Neural progenitor cell (in vitro differentiated cells): ENCODE results near the gene CRIM1.

Source experiments
- EZH2 ChIP-seq: fragments of 200-600 bp; sonication (generic); IDR thresholded peaks from 2 replicates; pipeline ENCODE4 v1.6.1; 2017; ENCODE audit warnings: antibody characterized with exemption, mild to moderate bottlenecking, moderate library complexity
- EZH2phosphoT487 ChIP-seq: fragments of 200-600 bp; sonication (generic); IDR thresholded peaks from 2 replicates; pipeline ENCODE4 v1.6.1; 2017; ENCODE audit warnings: antibody characterized with exemption
- TF ChIP-seq, protein P1 (sequence below): fragments of 200-600 bp; sonication (generic); IDR thresholded peaks from 2 replicates; pipeline ENCODE4 v1.5.1; 2017; ENCODE audit warnings: antibody characterized with exemption, mild to moderate bottlenecking

DNA sequence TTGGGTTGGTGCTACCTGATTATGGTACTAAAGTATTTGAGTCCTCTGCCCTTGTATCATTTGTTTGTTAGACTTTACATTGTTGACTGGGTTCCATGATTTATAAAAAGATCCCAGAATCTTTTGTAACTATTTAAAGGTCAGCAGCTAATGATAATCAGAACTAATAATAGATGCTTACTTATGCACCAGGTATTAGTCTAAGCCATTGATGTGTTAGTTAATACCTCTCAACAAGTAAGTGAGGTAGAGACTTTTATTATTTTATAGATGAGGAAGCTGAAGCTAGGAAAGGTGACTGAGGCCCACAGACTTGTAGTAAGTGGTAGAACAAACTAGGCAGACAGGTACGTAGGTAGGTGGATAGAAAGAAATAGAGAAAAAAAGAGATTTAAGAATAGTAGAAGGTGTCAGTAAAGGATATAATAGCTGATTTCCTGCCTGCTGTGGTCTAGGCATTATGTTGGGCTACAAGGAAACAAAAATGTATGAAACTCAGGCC is 68.1 kb downstream of the CRIM1 start:
- TF ChIP-seq, protein P1, sequence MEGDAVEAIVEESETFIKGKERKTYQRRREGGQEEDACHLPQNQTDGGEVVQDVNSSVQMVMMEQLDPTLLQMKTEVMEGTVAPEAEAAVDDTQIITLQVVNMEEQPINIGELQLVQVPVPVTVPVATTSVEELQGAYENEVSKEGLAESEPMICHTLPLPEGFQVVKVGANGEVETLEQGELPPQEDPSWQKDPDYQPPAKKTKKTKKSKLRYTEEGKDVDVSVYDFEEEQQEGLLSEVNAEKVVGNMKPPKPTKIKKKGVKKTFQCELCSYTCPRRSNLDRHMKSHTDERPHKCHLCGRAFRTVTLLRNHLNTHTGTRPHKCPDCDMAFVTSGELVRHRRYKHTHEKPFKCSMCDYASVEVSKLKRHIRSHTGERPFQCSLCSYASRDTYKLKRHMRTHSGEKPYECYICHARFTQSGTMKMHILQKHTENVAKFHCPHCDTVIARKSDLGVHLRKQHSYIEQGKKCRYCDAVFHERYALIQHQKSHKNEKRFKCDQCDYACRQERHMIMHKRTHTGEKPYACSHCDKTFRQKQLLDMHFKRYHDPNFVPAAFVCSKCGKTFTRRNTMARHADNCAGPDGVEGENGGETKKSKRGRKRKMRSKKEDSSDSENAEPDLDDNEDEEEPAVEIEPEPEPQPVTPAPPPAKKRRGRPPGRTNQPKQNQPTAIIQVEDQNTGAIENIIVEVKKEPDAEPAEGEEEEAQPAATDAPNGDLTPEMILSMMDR: no peak
- TF ChIP-seq EZH2: no peak
- no peak for TF ChIP-seq EZH2phosphoT487
